ENCODE results near the gene DGKH.

- TF ChIP-seq CTCF (conservative IDR thresholded peaks at IDR 0.05) = no peak
- TF ChIP-seq EZH2 (IDR thresholded peaks at IDR 0.05; ENCODE audit: low read depth) = no peak
Observed at GRCh38 chr13:42284068-42284467, 235.6 kb downstream of the DGKH start.

Measured in PC-9 (cell line).